Coronary artery (tissue), 2 donors: ENCODE data around the gene REEP6.

ENCODE experiments used
- DNase-seq: peaks from one replicate; pipeline ENCODE4 v3.0.0-alpha.2; 2017; ENCODE audit warnings: low spot score
- H3K27ac ChIP-seq, 2 donors: fragments of 200-600 bp; sonication (generic); one replicate each; pipeline ENCODE4 v1.5.1; 2016 to 2019
- H3K4me3 ChIP-seq: fragments of 200-600 bp; sonication (generic); 2 replicates; pipeline ENCODE4 v1.5.1; 2016; ENCODE audit warnings: mild to moderate bottlenecking, moderate library complexity
- CTCF ChIP-seq: fragments of 200-600 bp; sonication (generic); IDR thresholded peaks from one replicate; pipeline ENCODE4 v1.5.1; 2019; ENCODE audit warnings: antibody characterized with exemption

The REEP6 gene

DNA sequence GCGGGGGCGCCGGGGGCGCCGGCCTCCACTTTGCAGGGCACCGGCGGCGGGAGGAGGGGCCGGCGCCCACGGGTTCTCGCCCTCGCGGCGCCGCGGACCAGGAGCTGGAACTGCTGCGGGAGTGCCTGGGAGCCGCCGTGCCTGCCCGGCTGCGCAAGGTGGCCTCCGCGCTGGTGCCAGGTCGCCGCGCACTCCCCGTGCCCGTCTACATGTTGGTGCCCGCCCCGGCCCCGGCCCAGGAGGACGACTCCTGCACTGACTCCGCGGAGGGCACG, 23.8 kb upstream of the REEP6 start:
- no peak for TF ChIP-seq CTCF
- peak overlapping the region; percentile 69 for H3K4me3 ChIP-seq
- no peak for DNase-seq

DNA sequence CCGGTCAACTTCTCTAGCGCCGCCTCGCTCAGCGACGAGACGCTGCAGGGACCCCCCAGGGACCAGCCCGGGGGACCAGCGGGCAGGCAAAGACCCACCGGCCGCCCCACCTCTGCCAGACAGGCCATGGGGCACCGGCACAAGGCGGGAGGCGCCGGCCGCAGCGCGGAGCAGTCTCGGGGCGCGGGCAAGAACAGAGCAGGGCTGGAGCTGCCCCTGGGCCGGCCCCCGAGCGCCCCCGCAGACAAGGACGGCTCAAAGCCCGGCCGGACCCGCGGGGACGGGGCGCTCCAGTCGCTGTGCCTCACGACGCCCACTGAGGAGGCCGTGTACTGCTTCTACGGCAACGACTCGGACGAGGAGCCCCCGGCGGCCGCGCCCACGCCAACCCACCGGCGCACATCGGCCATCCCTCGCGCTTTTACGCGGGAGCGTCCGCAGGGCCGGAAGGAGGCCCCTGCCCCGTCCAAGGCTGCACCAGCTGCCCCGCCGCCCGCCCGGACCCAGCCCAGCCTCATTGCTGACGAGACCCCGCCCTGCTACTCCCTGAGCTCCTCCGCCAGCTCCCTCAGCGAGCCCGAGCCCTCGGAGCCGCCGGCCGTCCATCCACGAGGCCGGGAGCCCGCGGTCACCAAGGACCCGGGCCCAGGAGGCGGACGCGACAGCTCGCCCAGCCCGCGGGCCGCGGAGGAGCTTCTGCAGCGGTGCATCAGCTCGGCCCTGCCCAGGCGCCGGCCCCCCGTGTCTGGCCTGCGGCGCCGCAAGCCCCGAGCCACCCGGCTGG, 23.3 kb upstream of the REEP6 start:
- Histone ChIP-seq H3K4me3 (peak overlapping the region; percentile 69), H3K27ac (no peak overlapping the region)
- TF ChIP-seq CTCF = no peak
- no peak for DNase-seq

More for the DNA sequence above, 23.8 kb upstream of the REEP6 start:
- H3K27ac ChIP-seq = no peak overlapping the region

- TF ChIP-seq CTCF = no peak
- H3K4me3 ChIP-seq = peak overlapping the region; percentile 69
- no peak overlapping the region for H3K27ac ChIP-seq
- no peak for DNase-seq
These were observed 22.6 kb upstream of the REEP6 start for GRCh38 chr19:1468274-1468820.

DNA sequence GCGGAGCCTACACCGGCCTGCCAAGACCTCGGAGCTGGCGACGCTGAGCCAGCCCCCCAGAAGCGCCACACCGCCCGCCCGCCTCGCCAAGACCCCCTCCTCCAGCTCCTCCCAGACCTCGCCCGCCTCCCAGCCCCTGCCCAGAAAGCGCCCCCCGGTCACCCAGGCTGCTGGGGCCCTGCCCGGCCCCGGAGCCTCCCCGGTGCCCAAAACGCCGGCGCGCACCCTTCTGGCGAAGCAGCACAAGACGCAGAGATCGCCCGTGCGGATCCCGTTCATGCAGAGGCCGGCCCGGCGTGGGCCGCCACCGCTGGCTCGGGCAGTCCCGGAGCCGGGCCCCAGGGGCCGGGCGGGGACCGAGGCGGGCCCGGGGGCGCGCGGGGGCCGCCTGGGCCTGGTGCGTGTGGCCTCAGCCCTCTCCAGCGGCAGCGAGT, 22.1 kb upstream of the REEP6 start:
- Histone ChIP-seq H3K4me3 (peak overlapping the region; percentile 69), H3K27ac (no peak overlapping the region)
- no peak for DNase-seq
- TF ChIP-seq CTCF = no peak

DNA sequence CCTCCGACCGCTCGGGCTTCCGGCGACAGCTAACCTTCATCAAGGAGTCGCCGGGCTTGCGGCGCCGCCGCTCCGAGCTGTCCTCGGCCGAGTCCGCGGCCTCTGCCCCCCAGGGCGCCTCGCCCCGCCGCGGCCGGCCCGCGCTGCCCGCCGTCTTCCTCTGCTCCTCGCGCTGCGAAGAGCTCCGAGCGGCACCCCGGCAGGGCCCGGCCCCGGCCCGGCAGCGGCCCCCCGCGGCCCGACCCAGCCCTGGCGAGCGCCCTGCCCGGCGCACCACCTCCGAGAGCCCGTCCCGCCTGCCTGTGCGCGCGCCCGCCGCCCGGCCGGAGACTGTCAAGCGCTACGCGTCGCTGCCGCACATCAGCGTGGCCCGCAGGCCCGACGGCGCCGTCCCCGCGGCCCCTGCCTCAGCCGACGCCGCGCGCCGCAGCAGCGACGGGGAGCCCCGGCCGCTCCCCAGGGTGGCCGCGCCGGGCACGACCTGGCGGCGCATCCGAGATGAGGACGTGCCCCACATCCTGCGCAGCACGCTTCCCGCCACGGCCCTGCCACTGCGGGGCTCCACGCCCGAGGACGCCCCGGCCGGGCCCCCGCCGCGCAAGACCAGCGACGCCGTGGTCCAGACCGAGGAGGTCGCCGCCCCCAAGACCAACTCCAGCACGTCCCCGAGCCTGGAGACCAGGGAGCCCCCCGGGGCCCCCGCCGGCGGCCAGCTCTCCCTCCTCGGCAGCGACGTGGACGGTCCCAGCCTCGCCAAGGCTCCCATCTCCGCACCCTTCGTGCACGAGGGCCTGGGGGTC, 21.5 kb upstream of the REEP6 start:
- peak overlapping the region; percentile 69 for H3K4me3 ChIP-seq
- no peak overlapping the region for H3K27ac ChIP-seq
- no peak for TF ChIP-seq CTCF
- DNase-seq = no peak

DNA sequence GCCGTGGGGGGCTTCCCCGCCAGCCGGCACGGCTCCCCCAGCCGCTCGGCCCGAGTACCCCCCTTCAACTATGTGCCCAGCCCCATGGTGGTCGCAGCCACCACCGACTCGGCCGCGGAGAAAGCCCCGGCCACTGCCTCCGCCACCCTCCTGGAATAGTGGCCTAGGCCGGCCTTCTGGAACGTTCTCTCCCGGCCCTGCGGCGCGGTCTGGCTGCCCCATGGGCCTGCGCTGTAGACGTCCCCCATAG, 21.0 kb upstream of the REEP6 start:
- H3K27ac ChIP-seq = no peak overlapping the region
- no peak for DNase-seq
- TF ChIP-seq CTCF = no peak
- H3K4me3 ChIP-seq = peak overlapping the region; percentile 69
